Mesodermal cell (in vitro differentiated cells): ENCODE measurements around the gene SMOC2.

Source experiments
- H3K27ac ChIP-seq: 2 replicates; pipeline ENCODE4 v1.7.0; 2013; ENCODE audit warnings: mild to moderate bottlenecking, low read depth, low read length, moderate library complexity; ENCODE audit not compliant: severe bottlenecking
- H3K36me3 ChIP-seq: 2 replicates; pipeline ENCODE4 v1.7.1; 2013; ENCODE audit warnings: mild to moderate bottlenecking, low read length, moderate library complexity; ENCODE audit not compliant: control insufficient read depth, insufficient read depth
- H3K4me1 ChIP-seq: one replicate; pipeline ENCODE4 v1.7.1; 2013; ENCODE audit warnings: mild to moderate bottlenecking, low read length; ENCODE audit not compliant: insufficient read depth, control insufficient read depth, poor library complexity, severe bottlenecking
- H3K4me3 ChIP-seq: 2 replicates; pipeline ENCODE4 v1.7.0; 2013; ENCODE audit warnings: low read length, control low read depth, mild to moderate bottlenecking; ENCODE audit not compliant: insufficient read depth, poor library complexity, severe bottlenecking; ENCODE audit errors: extremely low read depth
- H3K9me3 ChIP-seq: 2 replicates; pipeline ENCODE4 v1.7.1; 2013; ENCODE audit warnings: mild to moderate bottlenecking, low read length, moderate library complexity; ENCODE audit not compliant: control insufficient read depth
- WGBS, 2 experiments: methylation state at CpG; one replicate each; pipeline ENCODE4 v1.1.5; 2013; ENCODE audit warnings: missing lambda C conversion rate in 2 of 2; ENCODE audit not compliant: insufficient coverage in 2 of 2; 5-methylcytosine and 5-hydroxymethylcytosine counted together

SMOC2 gene

DNA sequence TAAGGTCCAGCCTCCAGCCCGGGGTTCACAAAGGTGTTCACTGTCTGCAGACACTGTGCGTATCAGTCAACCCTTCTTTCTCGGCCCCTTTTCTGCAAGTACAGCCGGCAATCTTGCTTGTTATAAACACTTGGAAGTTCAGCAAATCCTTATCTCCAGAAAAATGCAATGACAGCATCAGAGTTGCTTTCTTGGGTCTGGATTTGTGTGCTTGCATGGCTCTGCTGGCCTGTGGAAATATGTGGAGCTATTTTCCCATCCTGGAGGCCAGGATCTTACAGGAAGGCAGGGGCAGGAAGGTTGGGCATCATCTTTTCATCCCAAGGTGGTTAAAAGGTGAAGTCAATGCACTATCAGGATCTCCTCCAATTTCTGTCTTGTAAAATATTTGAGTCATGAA lies 100.3 kb downstream of the SMOC2 start:
- no peaks in the 10 kb centered on the region for H3K4me1 ChIP-seq
- H3K9me3 ChIP-seq = no peaks in the 10 kb centered on the region
- 89% methylated on average over 4 of the region's 4 CpGs for WGBS, 2 experiments
- H3K4me3 ChIP-seq = no peak overlapping the region
- no peak overlapping the region for H3K27ac ChIP-seq
- H3K36me3 ChIP-seq = no peaks in the 10 kb centered on the region

DNA sequence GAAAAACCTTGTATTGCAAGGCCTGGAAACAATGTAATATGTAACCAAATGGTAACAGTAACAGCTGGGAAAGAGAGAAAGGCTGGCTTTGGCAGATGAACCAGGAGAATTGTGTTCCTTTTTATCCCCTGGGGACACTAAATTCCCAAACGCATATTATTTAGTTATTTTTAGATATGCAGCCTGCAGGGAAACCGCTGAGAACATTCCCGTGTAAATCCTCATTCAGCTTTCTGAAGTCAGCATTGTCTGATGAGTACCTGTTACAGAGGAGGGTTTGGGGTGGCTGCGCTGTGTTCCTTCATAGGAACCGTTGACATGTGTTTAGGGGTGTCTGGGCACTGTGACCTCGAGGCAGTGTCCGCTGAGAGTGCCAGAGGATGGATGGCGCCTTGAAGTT lies 101.3 kb downstream of the SMOC2 start:
- H3K36me3 ChIP-seq = no peaks in the 10 kb centered on the region
- peaks cover 5% of the 10 kb centered on the region for H3K4me1 ChIP-seq
- no peaks in the 10 kb centered on the region for H3K9me3 ChIP-seq
- WGBS, 2 experiments = 71 to 90% methylated on average over 3 to 7 of the region's 8 CpGs
- no peak overlapping the region for H3K27ac ChIP-seq
- no peak overlapping the region for H3K4me3 ChIP-seq

DNA sequence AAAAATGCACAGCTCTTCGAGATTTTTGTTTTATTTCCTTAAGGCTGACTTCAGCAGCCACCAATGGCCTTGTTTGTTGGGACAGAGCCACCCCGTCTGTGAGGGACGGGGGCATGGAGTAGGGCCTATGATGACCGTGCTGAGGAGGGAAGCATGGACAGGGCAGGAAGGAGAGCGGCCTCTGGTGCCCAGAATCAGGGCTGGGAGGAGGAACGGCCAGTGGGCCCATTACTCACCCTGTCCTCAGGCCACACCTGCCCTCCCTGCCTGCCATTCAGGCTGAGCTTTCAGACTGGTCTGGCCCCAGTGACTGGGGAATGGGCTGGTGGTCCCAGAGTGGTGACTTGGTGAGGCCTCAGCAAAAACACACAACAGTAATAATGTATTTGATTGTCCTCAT lies 104.4 kb downstream of the SMOC2 start:
- Histone ChIP-seq H3K4me3 (no peak overlapping the region), H3K27ac (no peak overlapping the region), H3K9me3 (no peaks in the 10 kb centered on the region), H3K36me3 (no peaks in the 10 kb centered on the region), H3K4me1 (peaks cover 5% of the 10 kb centered on the region)
- WGBS, 2 experiments = 93 to 98% methylated on average over 3 to 5 of the region's 6 CpGs

DNA sequence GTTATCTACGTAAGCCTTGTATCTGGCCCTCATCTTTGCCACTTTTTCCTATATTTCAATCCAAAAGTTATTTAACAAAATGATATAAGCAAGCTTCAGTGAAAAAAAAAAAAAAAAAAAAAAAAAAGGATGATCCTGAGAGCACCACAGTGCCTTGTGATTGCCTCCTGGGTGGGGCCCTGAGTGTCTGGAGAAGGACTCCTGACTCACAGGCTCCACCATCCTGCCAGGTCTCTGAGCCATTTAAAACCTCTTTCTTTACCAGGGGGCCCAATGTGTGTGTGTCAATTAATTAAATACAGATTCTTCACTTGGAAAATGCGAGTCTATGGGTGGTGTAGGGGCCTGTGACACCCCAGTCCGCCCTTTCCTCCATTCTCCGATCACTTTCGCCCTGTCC lies 105.2 kb downstream of the SMOC2 start:
- 90 to 100% methylated on average over 2 of the region's 5 CpGs for WGBS, 2 experiments
- H3K9me3 ChIP-seq = no peaks in the 10 kb centered on the region
- no peak overlapping the region for H3K4me3 ChIP-seq
- H3K4me1 ChIP-seq = peaks cover 5% of the 10 kb centered on the region
- no peaks in the 10 kb centered on the region for H3K36me3 ChIP-seq
- no peak overlapping the region for H3K27ac ChIP-seq

DNA sequence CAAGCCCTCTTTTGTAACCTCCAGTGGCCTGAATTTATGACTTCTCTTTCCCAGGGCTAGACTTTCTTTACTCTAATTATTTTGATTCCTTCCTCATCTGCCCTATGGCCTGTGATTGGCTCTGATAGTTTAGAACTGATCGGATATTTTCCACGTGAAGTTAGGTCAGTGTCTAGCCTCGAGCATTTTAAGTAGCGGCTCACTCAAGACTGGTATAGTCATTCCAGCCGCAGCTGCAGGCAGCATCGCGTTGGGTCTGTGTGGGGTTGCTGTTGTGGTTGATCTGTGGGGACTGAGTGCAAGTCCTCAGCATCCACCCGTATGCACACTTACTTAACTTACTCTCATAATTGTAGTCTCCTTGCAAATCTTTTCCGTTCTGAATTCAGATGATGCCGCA lies 105.7 kb downstream of the SMOC2 start:
- peaks cover 5% of the 10 kb centered on the region for H3K4me1 ChIP-seq
- 80 to 100% methylated on average over 2 to 9 of the region's 10 CpGs for WGBS, 2 experiments
- H3K27ac ChIP-seq = no peak overlapping the region
- no peaks in the 10 kb centered on the region for H3K36me3 ChIP-seq
- no peak overlapping the region for H3K4me3 ChIP-seq
- no peaks in the 10 kb centered on the region for H3K9me3 ChIP-seq

DNA sequence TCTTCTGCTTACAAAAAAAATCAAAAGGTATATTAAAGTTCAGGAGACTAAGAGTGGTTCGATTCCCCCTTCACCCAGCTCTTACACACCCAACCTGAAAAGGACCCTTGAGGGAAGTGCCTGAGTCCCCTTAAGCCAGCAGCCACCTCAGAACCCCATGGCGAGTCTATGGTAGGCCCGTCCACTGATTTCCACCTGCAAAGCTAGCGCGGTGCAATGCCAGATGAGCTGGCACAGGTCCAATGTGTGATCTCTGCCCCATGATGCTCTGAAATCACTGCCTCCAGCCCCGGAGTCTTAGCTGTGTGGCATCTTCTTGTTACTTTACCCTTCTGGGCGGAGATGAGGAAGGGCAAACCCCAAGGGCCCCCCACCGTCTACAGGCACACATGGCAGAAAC lies 109.3 kb downstream of the SMOC2 start:
- no peaks in the 10 kb centered on the region for H3K9me3 ChIP-seq
- H3K36me3 ChIP-seq = no peaks in the 10 kb centered on the region
- H3K27ac ChIP-seq = no peak overlapping the region
- WGBS, 2 experiments = 92 to 96% methylated on average over 4 to 6 of the region's 8 CpGs
- peaks cover 5% of the 10 kb centered on the region for H3K4me1 ChIP-seq
- no peak overlapping the region for H3K4me3 ChIP-seq

DNA sequence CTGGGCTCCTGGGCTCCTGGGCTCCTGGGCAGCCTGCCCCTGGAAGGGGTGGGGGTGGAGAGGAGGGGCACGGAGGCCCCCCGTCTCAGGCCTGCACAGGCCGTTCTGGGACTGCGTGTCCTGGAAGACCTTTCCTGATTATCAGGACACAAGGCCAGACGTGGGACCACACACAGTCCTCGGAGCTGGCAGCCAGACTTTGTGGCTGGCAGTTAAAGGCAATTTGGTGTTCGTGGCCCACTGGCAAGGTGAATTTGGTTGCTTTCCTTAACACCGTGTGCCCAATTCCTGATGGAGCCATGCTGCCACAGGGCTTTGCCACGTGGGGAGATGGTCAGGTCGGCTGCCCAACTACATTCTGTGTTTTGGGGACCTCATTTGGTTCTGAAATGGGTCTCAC lies 113.5 kb downstream of the SMOC2 start:
- H3K9me3 ChIP-seq = no peaks in the 10 kb centered on the region
- H3K4me1 ChIP-seq = no peaks in the 10 kb centered on the region
- H3K36me3 ChIP-seq = no peaks in the 10 kb centered on the region
- no peak overlapping the region for H3K4me3 ChIP-seq
- H3K27ac ChIP-seq = no peak overlapping the region
- WGBS, 2 experiments = 89 to 93% methylated on average over 9 to 10 of the region's 10 CpGs

DNA sequence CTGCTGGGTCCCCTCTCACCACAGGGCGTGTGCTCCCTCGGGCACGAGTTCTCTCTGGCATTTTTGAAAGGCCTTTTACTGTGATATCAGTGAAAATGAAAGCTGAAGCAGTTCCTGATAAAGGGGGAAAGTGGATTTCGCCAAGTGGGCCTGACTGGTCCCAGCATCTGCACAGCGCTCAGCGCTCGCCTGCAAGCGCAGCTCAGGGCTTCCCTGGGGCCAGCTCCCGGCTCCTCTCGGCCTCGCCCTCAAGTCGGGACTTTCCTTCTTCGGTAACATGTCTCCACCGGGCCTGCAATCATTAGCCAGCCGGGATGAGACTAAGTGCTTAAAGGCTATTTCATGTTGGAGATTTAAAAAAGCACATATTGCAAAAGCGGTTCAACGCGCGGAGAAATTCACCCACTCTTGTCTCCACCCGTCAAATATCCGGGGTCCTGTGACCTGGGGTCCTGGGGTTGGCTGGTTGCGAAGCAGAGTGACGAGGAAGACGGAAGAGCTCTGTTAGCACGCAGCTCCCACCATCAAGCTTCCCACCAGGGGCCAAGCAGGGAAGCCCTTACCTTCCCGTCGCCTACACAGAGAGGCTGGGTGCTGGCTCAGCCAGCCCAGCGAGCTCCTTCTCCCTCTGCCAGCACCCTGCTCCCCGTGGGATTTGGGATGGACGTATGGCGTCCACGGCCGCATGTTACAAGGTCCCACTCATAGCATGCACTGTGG lies 114.1 kb downstream of the SMOC2 start:
- WGBS, 2 experiments = 89 to 92% methylated on average over 23 to 26 of the region's 33 CpGs

DNA sequence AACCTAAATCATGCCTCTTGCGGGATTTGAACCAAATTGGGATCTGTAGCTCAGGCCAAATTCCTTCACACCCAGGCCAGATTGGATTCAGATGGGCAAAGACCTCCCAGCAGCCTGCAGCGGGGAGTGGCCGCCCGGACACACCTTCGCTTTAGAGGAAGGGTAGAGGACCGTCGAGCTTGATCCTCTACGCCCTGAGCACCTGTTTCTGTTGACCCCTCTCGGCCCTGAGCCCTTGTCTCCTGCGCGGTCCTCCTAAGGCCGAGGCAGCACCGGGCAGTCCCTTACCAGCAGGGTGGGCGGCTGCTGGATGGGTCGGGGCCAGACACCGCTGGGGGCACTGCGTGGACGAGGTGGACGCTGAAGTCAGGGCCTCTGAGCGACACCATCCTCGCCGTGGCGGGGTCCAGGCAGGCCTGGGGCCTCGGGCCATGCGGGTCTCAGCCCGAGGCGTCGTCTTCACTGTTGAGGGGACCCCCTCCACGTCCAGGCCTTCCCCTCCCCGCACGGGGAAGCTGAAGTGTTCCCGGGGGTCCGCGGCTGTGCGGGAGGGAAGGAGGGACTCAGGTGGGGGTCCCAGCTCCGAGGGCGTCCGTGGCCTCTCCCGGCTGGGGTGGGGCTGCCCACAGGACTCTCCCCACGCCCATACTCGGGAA lies 114.8 kb downstream of the SMOC2 start:
- Histone ChIP-seq H3K27ac (no peak overlapping the region), H3K4me1 (no peaks in the 10 kb centered on the region), H3K9me3 (no peaks in the 10 kb centered on the region), H3K4me3 (no peak overlapping the region), H3K36me3 (no peaks in the 10 kb centered on the region)
- 97 to 98% methylated on average over 22 to 39 of the region's 41 CpGs for WGBS, 2 experiments

More for the DNA sequence above, 114.1 kb downstream of the SMOC2 start:
- Histone ChIP-seq H3K9me3 (no peaks in the 10 kb centered on the region), H3K4me3 (no peak overlapping the region), H3K27ac (no peak overlapping the region), H3K4me1 (no peaks in the 10 kb centered on the region), H3K36me3 (no peaks in the 10 kb centered on the region)

DNA sequence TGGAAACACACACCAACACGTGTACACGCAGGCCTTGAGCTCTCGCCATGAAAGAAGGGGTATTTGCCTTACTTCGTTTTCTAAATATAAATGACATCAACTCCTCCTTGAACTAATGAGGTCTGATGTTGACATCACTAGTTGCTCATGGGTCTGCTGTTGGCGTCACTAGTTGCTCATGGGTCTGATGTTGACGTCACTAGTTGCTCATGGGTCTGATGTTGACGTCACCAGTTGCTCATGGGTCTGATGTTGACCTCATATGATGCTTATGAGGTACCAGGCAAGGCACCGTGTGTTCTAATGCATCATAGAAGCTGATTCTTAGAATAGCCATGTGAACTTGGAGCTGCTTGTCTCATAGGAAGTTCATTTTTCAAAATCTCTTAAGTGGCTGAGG lies 116.5 kb downstream of the SMOC2 start:
- H3K9me3 ChIP-seq = peaks cover 2% of the 10 kb centered on the region
- H3K4me1 ChIP-seq = no peaks in the 10 kb centered on the region
- no peak overlapping the region for H3K4me3 ChIP-seq
- no peak overlapping the region for H3K27ac ChIP-seq
- no peaks in the 10 kb centered on the region for H3K36me3 ChIP-seq
- whole genome bisulfite sequencing, 2 experiments = 91 to 95% methylated on average over 5 of the region's 8 CpGs

DNA sequence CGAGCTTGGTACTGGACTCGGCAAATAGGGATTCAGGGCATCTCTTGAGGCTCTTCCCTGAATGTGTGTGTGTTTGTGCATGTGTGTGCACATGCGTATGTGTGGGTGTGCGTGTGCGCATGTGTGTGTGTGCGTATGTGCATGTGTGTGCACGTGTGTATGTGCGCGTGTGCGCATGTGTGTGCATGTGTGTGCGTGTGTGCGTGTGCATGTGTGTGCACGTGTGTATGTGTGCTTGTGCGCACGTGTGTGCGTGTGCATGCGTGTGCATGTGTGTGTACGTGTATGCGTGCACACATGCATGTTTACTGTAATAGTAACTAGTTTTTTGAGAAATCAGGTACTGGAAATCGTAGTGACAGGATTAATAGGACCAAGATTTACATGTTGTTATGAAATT lies 117.7 kb downstream of the SMOC2 start:
- WGBS, 2 experiments = 90 to 92% methylated on average over 18 to 20 of the region's 20 CpGs
- H3K36me3 ChIP-seq = no peaks in the 10 kb centered on the region
- no peak overlapping the region for H3K4me3 ChIP-seq

More for the DNA sequence above, 117.7 kb downstream of the SMOC2 start:
- H3K9me3 ChIP-seq = peaks cover 11% of the 10 kb centered on the region
- no peak overlapping the region for H3K27ac ChIP-seq
- no peaks in the 10 kb centered on the region for H3K4me1 ChIP-seq
